ENCODE measurements around the gene TEX2.

- TF ChIP-seq EZH2 (IDR thresholded peaks at IDR 0.05; ENCODE audit: insufficient read depth, poor library complexity, severe bottlenecking) (no peak), EZH2phosphoT487 (IDR thresholded peaks at IDR 0.05; ENCODE audit: insufficient read depth, low read depth) (no peak)
Measured at GRCh38 chr17:64277831-64278562, 14.9 kb upstream of the TEX2 start.

All from GM23248 (cell line).